Endometrium (tissue), 2 donors: Measurements from ENCODE around the gene UBTF.

Experiments used
- FAIRE-seq: peaks from 2 replicates; lab custom pipeline; 2012; peaks lifted over from hg19 to GRCh38; lab: Jason Lieb, UNC
- donor health status: control.
- donor health status: control.

The UBTF gene

DNA sequence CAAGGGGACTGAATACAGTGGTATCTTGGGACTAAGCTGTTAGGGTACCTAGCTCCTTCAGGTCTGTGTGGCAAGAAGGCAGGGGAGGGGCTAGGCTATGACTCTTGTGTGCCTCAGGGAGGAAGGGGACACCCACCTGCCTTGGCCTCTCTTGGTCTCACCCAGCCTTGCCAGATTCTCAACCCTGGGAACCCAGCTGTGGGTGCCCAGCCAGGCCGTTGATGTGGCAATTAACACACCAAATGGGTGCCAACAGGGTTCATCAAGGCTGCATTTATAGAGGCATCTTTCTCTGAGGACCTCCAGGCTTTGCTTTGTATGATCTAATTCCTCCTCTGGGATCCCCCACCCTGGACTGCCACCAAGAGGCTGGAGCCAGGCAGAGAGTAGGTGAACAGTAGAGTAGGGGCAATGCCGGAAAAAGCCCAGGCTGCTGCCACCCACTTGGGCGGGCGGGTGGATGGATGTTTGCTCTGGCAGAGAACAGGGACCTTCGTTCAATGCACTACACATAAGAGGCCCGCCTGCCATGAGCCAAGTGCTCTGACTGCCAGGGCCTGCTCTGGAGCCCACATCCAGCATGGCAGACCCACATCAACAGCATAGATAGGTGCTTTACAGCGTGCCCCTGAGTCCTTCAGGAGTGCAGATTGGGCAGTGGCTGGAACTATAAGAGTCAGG lies 52.2 kb downstream of the UBTF start:
- FAIRE-seq: no peak

DNA sequence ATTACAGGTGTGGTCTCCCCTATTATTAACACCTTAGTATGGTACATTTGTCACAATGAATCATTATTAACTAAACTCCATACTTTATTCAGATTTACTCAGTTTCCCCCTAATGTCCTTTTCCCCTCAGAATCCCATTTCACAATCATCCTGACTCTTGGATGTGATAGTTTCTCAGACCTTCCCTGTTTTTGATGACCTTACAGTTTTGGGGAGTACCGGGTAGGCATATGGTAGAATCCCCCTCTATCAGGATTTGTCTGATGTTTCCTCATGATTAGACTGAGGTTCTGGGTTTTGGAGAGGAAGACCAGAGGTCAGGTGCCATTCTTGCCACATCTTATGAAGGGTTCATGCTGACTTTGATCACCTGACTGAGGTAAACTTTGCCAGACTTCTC lies 55.0 kb downstream of the UBTF start:
- FAIRE-seq: no peak

DNA sequence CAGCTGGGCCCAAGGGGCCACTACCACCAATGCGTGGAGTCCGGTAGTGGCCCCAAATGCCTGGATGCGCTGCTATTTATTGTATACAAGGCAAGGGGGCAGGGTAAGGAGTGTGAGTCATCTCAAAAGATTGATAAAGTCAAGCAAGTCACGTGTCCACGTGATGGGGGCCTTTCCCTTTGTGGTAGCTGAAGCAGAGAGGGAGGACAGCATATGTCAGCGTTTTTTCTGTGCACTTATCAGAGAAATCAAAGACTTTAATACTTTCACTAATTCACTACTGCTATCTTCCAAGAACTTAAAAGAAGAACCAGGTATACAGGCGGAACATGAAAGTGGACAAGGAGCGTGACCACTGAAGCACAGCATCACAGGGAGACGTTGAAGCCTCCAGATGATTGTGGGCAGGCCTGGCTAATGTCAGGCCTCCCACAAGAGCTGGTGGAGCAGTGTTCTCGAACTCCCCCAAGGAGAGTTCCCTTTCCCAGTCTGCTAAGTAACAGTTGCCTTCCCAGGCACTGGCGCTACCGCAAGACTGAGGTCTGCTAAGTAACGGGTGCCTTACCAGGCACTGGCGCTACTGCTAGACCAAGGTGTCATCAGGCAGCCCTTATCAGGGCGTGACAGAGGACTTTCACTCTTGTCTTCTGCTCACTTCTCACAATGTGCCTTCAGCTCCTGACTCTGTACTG lies 59.8 kb downstream of the UBTF start:
- FAIRE-seq: no peak

DNA sequence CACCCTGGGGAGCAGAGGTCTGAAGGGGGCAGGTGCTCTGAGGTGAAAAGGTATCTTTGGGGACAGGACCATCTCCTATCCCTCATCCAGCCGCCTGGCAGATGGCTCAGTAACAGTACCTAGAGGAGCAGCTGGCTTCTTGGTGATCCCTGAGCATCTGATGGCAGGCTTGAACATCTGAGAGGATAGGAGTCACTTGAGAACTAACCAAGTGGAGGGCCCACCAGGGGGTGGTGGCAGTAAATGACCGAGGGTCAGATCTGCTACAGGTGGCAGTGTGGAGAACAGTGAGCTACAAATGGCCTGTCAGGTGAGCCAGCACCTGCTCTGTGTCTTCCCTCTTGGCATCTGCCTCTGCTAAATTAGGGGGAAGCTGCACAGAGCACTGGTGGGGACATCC lies 64.0 kb downstream of the UBTF start:
- FAIRE-seq: no peak
